ENCODE measurements around the gene FIP1L1. TPM values are rescaled to one million over a fixed set of nuclear protein-coding genes. Genes with fewer than 3 reads are reported as not detected.
"Not testable (repeated sequence)": the region's sequence is repeated elsewhere in the genome, so short reads cannot be mapped to it uniquely, and the experiment has no call there.

Gene FIP1L1
- total RNA-seq, 1 donor from 2014 or later: 29.7 TPM

- no peak for DNase-seq
- Histone ChIP-seq H3K27ac (replicated peaks) (no peak overlapping the region), H3K4me1 (peaks cover 36% of the 10 kb centered on the region), H3K36me3 (peaks cover 33% of the 10 kb centered on the region), H3K4me3 (no peak overlapping the region), H3K27me3 (ENCODE audit: low read depth) (no peaks in the 10 kb centered on the region), H3K9me3 (replicated peaks) (no peaks in the 10 kb centered on the region)
- no peak for TF ChIP-seq CTCF (IDR thresholded peaks at IDR 0.05; ENCODE audit: borderline replicate concordance)
- intact Hi-C loops (cut with micrococcal nuclease): no loop called here
These were observed 2.8 kb downstream of the FIP1L1 start for GRCh38 chr4:53380221-53380620.

DNA sequence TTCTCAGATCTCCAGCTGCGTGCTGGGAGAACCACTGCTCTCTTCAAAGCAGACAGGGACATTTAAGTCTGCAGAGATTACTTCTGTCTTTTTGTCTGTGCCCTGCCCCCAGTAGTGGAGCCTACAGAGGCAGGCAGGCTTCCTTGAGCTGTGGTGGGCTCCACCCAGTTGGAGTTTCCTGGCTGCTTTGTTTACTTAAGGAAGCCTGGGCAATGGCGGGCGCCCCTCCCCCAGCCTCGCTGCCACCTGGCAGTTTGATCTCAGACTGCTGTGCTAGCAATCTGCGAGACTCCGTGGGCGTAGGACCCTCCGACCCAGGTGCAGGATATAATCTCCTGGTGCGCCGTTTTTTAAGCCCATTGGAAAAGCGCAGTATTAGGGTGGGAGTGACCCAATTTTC lies 32.0 kb downstream of the FIP1L1 start:
- H3K4me3 ChIP-seq; H3K27ac ChIP-seq (replicated peaks); intact Hi-C loops (cut with micrococcal nuclease); DNase-seq; H3K27me3 ChIP-seq (ENCODE audit: low read depth): not testable (repeated sequence)
- Histone ChIP-seq H3K9me3 (replicated peaks) (peaks cover 17% of the 10 kb centered on the region), H3K4me1 (peaks cover 27% of the 10 kb centered on the region), H3K36me3 (peaks cover 16% of the 10 kb centered on the region)

- no peak overlapping the region for H3K27ac ChIP-seq (replicated peaks)
- peaks cover 13% of the 10 kb centered on the region for H3K4me1 ChIP-seq
- intact Hi-C loops (cut with micrococcal nuclease): no loop called here
- no peaks in the 10 kb centered on the region for H3K9me3 ChIP-seq (replicated peaks)
- no peak for DNase-seq
- TF ChIP-seq CTCF (IDR thresholded peaks at IDR 0.05; ENCODE audit: borderline replicate concordance): no peak
- H3K36me3 ChIP-seq: peaks cover 11% of the 10 kb centered on the region
- no peaks in the 10 kb centered on the region for H3K27me3 ChIP-seq (ENCODE audit: low read depth)
- no peak overlapping the region for H3K4me3 ChIP-seq
These were observed 41.8 kb downstream of the FIP1L1 start for GRCh38 chr4:53419208-53419607.

- intact Hi-C loops (cut with micrococcal nuclease): no loop called here
- peaks cover 5% of the 10 kb centered on the region for H3K36me3 ChIP-seq
- TF ChIP-seq CTCF (IDR thresholded peaks at IDR 0.05; ENCODE audit: borderline replicate concordance): no peak
- no peak overlapping the region for H3K4me3 ChIP-seq
- no peaks in the 10 kb centered on the region for H3K27me3 ChIP-seq (ENCODE audit: low read depth)
- H3K27ac ChIP-seq (replicated peaks): no peak overlapping the region
- no peaks in the 10 kb centered on the region for H3K9me3 ChIP-seq (replicated peaks)
- H3K4me1 ChIP-seq: peaks cover 5% of the 10 kb centered on the region
- no peak for DNase-seq
These were observed 44.4 kb downstream of the FIP1L1 start for GRCh38 chr4:53421791-53422190.

DNA sequence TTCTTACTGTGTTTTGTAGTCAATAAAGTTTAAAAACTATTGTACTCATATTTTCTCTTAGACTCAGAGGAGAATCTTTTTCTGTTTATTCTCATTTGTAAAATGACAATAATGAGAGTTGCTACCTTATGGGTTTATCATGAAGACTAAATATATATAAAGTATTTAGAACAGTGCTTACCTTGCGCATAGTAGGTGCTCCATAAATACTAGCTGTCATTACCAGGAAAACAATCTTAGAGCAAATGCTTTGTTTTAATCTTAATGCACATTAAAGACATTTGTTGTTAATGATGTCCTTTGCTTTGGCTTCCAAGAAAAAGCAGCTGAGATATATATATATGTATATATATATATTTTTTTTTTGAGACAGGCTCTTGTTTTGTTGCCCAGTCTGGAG lies 44.9 kb downstream of the FIP1L1 start:
- no peak for TF ChIP-seq CTCF (IDR thresholded peaks at IDR 0.05; ENCODE audit: borderline replicate concordance)
- Histone ChIP-seq H3K36me3 (peaks cover 5% of the 10 kb centered on the region), H3K27ac (replicated peaks) (no peak overlapping the region), H3K4me1 (peaks cover 10% of the 10 kb centered on the region), H3K4me3 (no peak overlapping the region), H3K9me3 (replicated peaks) (no peaks in the 10 kb centered on the region), H3K27me3 (ENCODE audit: low read depth) (no peaks in the 10 kb centered on the region)
- no peak for DNase-seq
- intact Hi-C loops (cut with micrococcal nuclease): no loop called here

- Histone ChIP-seq H3K9me3 (replicated peaks) (no peaks in the 10 kb centered on the region), H3K4me1 (peaks cover 11% of the 10 kb centered on the region), H3K36me3 (peaks cover 21% of the 10 kb centered on the region), H3K27me3 (ENCODE audit: low read depth) (no peaks in the 10 kb centered on the region), H3K4me3 (no peak overlapping the region), H3K27ac (replicated peaks) (no peak overlapping the region)
- DNase-seq: no peak
- no peak for TF ChIP-seq CTCF (IDR thresholded peaks at IDR 0.05; ENCODE audit: borderline replicate concordance)
- intact Hi-C loops (cut with micrococcal nuclease): no loop called here
These were observed 46.8 kb downstream of the FIP1L1 start for GRCh38 chr4:53424280-53424679.

Data from left ventricle myocardium inferior (tissue), 1 donor.